A673 (cell line): ENCODE results near the gene RAC2. TPM values are rescaled to one million over a fixed set of nuclear protein-coding genes. Genes with fewer than 3 reads are reported as not detected.
"Not testable (repeated sequence)": the region's sequence is repeated elsewhere in the genome, so short reads cannot be mapped to it uniquely, and the experiment has no call there.

ENCODE experiments used
- BruUV-seq: library from RNA; stranded (reverse); fragments of 400-500 nt; replicated peaks from 2 replicates; lab custom pipeline; 2021; lab: Mats Ljungman, UMichigan
- CTCF ChIA-PET: fragments of 300-600 bp; sonication (Branson Sonifier 250); formaldehyde crosslinking; loops from one replicate; lab custom pipeline; 2022; ENCODE audit warnings: antibody characterized with exemption; lab: Charles Lee
- POLR2A ChIA-PET: fragments of 300-600 bp; sonication (Branson Sonifier 250); formaldehyde crosslinking; loops from one replicate; lab custom pipeline; 2022; ENCODE audit warnings: antibody characterized with exemption; ENCODE audit not compliant: low non-redundant PET; lab: Charles Lee
- DNase-seq: peaks from one replicate; pipeline ENCODE4 v3.0.0-alpha.2; 2015; ENCODE audit warnings: low spot score
- H3K27ac ChIP-seq: fragments of 200-600 bp; sonication (generic); 2 replicates; pipeline ENCODE4 v1.5.1; 2016; ENCODE audit warnings: mixed run types, low read depth, mild to moderate bottlenecking, mixed read lengths, antibody characterized with exemption, low read length; ENCODE audit not compliant: poor library complexity, severe bottlenecking
- H3K27me3 ChIP-seq: fragments of 200-600 bp; sonication (generic); replicated peaks from 2 replicates; pipeline ENCODE4 v1.6.1; 2017; ENCODE audit warnings: mixed run types, low read depth, mild to moderate bottlenecking, mixed read lengths, antibody characterized with exemption, low read length; ENCODE audit not compliant: insufficient read depth, poor library complexity
- H3K36me3 ChIP-seq: fragments of 200-600 bp; sonication (generic); 2 replicates; pipeline ENCODE4 v1.6.1; 2016; ENCODE audit warnings: mixed run types, mild to moderate bottlenecking, mixed read lengths, antibody characterized with exemption, low read length; ENCODE audit not compliant: insufficient read depth, poor library complexity, severe bottlenecking
- H3K4me1 ChIP-seq: fragments of 200-600 bp; sonication (generic); 2 replicates; pipeline ENCODE4 v1.6.1; 2017; ENCODE audit warnings: mixed run types, mild to moderate bottlenecking, mixed read lengths, antibody characterized with exemption, low read length; ENCODE audit not compliant: insufficient read depth, poor library complexity, severe bottlenecking
- H3K4me3 ChIP-seq: fragments of 200-600 bp; sonication (generic); 2 replicates; pipeline ENCODE4 v1.5.1; 2016; ENCODE audit warnings: low read depth, mixed run types, mild to moderate bottlenecking, mixed read lengths, low read length; ENCODE audit not compliant: poor library complexity, severe bottlenecking
- H3K9me3 ChIP-seq: fragments of 200-600 bp; sonication (generic); 2 replicates; pipeline ENCODE4 v1.6.1; 2016; ENCODE audit warnings: mixed run types, low read depth, mild to moderate bottlenecking, mixed read lengths, antibody characterized with exemption, low read length; ENCODE audit not compliant: poor library complexity, severe bottlenecking
- CTCF ChIP-seq: fragments of 300-800, 200-600 bp; sonication (generic); conservative IDR thresholded peaks from 2 replicates; pipeline ENCODE4 v1.5.1; 2017; ENCODE audit warnings: low read depth, mild to moderate bottlenecking, antibody characterized with exemption, low read length, moderate library complexity, mixed read lengths
- EZH2 ChIP-seq: fragments of 200-600 bp; sonication (generic); IDR thresholded peaks from 2 replicates; pipeline ENCODE4 v1.6.1; 2017; ENCODE audit warnings: borderline replicate concordance, low read depth, mild to moderate bottlenecking, mixed read lengths, antibody characterized with exemption, low read length; ENCODE audit not compliant: poor library complexity, severe bottlenecking
- intact Hi-C: fragments of 100-400 bp; cut with micrococcal nuclease; formaldehyde crosslinking; loops from one replicate; pipeline ENCODE4 v1.10.0; 2022; ENCODE audit not compliant: unreplicated experiment
- total RNA-seq: library from RNA; stranded (reverse); gene quantifications from 2 replicates; pipeline ENCODE4 v1.2.3, GENCODE V29; 2021

Gene RAC2
- total RNA-seq, 1 experiment from 2014 or later = 4.0 TPM

- intact Hi-C loops = no loop called here
- no TSS peak for BruUV-seq
- no peaks in the 10 kb centered on the region for H3K27me3 ChIP-seq
- H3K36me3 ChIP-seq = no peaks in the 10 kb centered on the region
- no peak for DNase-seq
- CTCF ChIA-PET = no interaction called here
- H3K4me1 ChIP-seq = peaks cover 7% of the 10 kb centered on the region
- H3K9me3 ChIP-seq = no peaks in the 10 kb centered on the region
- H3K4me3 ChIP-seq = no peak overlapping the region
- H3K27ac ChIP-seq = no peak overlapping the region
- POLR2A ChIA-PET = interaction anchor here (0.6 kb wide), 1 partner anchor 155 kb away, joined by 4 read pairs; no protein-coding TSS in a partner anchor
- no peak for TF ChIP-seq EZH2
- no peak for TF ChIP-seq CTCF
Observed at GRCh38 chr22:37202716-37203115, 41.4 kb downstream of the RAC2 start.

- BruUV-seq = no TSS peak
- ChIA-PET CTCF (no interaction called here), POLR2A (interaction anchor here (0.6 kb wide), 1 partner anchor 154 kb away, joined by 4 read pairs; no protein-coding TSS in a partner anchor)
- no peak overlapping the region for H3K27ac ChIP-seq
- TF ChIP-seq EZH2 (no peak), CTCF (no peak)
- no peaks in the 10 kb centered on the region for H3K27me3 ChIP-seq
- peaks cover 12% of the 10 kb centered on the region for H3K4me1 ChIP-seq
- intact Hi-C loops = no loop called here
- no peaks in the 10 kb centered on the region for H3K9me3 ChIP-seq
- no peaks in the 10 kb centered on the region for H3K36me3 ChIP-seq
- DNase-seq = no peak
- H3K4me3 ChIP-seq = no peak overlapping the region
Observed at GRCh38 chr22:37202001-37202555, 42.0 kb downstream of the RAC2 start.

DNA sequence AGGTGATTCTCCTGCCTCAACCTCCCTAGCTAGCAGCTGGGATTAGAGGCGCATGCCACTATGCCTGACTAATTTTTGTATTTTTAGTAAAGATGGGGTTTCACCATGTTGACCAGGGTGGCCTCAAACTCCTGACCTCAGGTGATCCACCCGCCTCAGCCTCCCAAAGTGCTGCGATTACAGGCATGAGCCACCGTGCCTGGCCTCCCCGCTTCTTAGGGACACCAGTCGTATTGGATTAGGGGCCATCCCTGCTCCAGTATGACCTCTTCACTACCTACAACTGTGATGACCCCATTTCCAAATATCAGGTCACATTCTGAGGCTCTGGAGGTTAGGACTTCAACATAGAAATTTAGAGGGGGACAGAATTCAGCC is 42.6 kb downstream of the RAC2 start:
- H3K4me1 ChIP-seq = peaks cover 15% of the 10 kb centered on the region
- H3K4me3 ChIP-seq, H3K36me3 ChIP-seq, DNase-seq, H3K27me3 ChIP-seq, POLR2A ChIA-PET, intact Hi-C loops, CTCF ChIA-PET, BruUV-seq, H3K9me3 ChIP-seq, H3K27ac ChIP-seq: not testable (repeated sequence)

- intact Hi-C loops = loop anchor here (1.0 to 5.0 kb wide), 2 partner anchors 33 to 122 kb away; no protein-coding TSS in a partner anchor
- TF ChIP-seq CTCF (no peak), EZH2 (no peak)
- Histone ChIP-seq H3K36me3 (no peaks in the 10 kb centered on the region), H3K9me3 (no peaks in the 10 kb centered on the region), H3K4me3 (peak overlapping the region; percentile 65), H3K27me3 (no peaks in the 10 kb centered on the region), H3K4me1 (peaks cover 15% of the 10 kb centered on the region), H3K27ac (peak overlapping the region; percentile 88)
- BruUV-seq = no TSS peak
- POLR2A ChIA-PET = no interaction called here
- CTCF ChIA-PET = interaction anchor here (0.6 to 1.0 kb wide), 4 partner anchors 12 to 362 kb away, joined by 3 to 9 read pairs (median 5); partner anchors contain the start of gene C1QTNF6
- DNase-seq = no peak
Observed at GRCh38 chr22:37199760-37200108, 44.3 kb downstream of the RAC2 start.
